H1 (cell line): ENCODE measurements around the gene CCNH. TPM values are rescaled to one million over a fixed set of nuclear protein-coding genes. Genes with fewer than 3 reads are reported as not detected.

Source experiments
- KDM5A ChIP-seq: fragments of 200-600 bp; IDR thresholded peaks from 2 replicates; pipeline ENCODE4 v1.7.1; 2012; ENCODE audit warnings: mild to moderate bottlenecking, low read length, inconsistent platforms, mixed read lengths
- TAF7 ChIP-seq: optimal IDR thresholded peaks from 2 replicates; pipeline ENCODE3; 2011; ENCODE audit warnings: low read depth, mild to moderate bottlenecking, inconsistent platforms, low read length, moderate library complexity, borderline replicate concordance
- polyA plus RNA-seq, 7 experiments: library from polyadenylated mRNA; depleted of rRNA in 3 of 7; stranded (reverse) in 5 of 7; unstranded in 2 of 7; fragments of >200 nt in 5 of 7; fragments of 200-250 nt in 2 of 7; gene quantifications; 1 replicate in 5 of 7; 2 replicates in 1 of 7; 4 replicates in 1 of 7; pipeline versions ENCODE4 v1.2.1 to v1.2.3, GENCODE V29; 2011 to 2013; ENCODE audit warnings: missing spikeins in 2 of 7, mixed read lengths in 2 of 7
- total RNA-seq: library from RNA; stranded (reverse); fragmentation: NEBNext Ultra II Directional; extraction: Animal tissue kit (Norgen Biotek cat#: 25700); gene quantifications from 2 replicates; pipeline ENCODE4 v1.2.1, GENCODE V29; 2021

Gene CCNH
- total and polyA plus RNA-seq, 2 of the 8 experiments (the other 6 are each of a cell fraction or from before 2014, with no cell fraction given), result 38.2 to 41.8 TPM

DNA sequence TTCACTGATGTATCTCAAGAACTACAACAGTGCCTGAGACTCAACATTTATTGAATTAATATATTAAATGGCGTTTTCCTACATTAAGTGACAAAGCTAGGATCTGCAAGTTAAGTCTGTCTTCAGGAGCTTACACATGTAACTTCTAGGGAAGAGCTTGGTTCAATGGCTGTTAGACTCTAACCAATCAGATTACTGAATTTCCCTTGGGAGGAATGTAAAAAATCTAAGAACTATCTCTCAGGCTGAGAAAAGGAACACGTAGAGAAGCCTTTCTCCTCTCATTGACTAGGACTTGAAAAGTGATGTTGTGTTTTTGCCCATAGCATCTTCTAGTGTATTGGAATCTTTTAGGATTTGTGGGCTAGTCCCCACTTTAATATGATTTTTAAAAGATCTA, 53.6 kb downstream of the CCNH start (continued):
- no peak for TF ChIP-seq TAF7
- TF ChIP-seq KDM5A, result no peak
